ENCODE results near the gene RAB4A.

DNA sequence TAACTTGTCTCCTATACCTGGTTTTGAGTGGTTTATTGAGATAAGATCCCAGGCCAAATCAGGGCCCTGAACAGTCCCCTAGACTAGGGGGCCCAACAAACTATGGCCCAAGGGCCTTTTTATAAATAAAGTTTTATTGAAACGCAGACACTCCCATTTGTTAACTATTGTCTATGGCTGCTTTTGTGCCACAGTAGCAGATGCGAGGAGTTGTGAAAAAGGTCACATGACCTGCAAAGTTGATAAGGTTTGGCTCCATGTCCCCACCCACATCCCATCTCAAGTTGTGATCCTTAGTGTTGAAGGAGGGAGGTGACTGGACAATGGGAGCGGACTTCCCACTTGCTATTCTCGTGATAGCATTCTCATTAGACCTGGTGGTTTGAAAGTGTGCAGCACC lies 29.5 kb upstream of the RAB4A start:
- TF ChIP-seq, protein P1, sequence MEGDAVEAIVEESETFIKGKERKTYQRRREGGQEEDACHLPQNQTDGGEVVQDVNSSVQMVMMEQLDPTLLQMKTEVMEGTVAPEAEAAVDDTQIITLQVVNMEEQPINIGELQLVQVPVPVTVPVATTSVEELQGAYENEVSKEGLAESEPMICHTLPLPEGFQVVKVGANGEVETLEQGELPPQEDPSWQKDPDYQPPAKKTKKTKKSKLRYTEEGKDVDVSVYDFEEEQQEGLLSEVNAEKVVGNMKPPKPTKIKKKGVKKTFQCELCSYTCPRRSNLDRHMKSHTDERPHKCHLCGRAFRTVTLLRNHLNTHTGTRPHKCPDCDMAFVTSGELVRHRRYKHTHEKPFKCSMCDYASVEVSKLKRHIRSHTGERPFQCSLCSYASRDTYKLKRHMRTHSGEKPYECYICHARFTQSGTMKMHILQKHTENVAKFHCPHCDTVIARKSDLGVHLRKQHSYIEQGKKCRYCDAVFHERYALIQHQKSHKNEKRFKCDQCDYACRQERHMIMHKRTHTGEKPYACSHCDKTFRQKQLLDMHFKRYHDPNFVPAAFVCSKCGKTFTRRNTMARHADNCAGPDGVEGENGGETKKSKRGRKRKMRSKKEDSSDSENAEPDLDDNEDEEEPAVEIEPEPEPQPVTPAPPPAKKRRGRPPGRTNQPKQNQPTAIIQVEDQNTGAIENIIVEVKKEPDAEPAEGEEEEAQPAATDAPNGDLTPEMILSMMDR (tag by site-specific recombination; IDR thresholded peaks at IDR 0.05) = no peak
- TF ChIP-seq ZNF354C (tag by site-specific recombination; IDR thresholded peaks at IDR 0.05; ENCODE audit: borderline replicate concordance, low read depth) (no peak), ZNF423 (tag by site-specific recombination; IDR thresholded peaks at IDR 0.05) (no peak), ZNF629 (tag by site-specific recombination; IDR thresholded peaks at IDR 0.05) (no peak), ZNF501 (tag by site-specific recombination; IDR thresholded peaks at IDR 0.05) (no peak), KLF16 (tag by site-specific recombination; IDR thresholded peaks at IDR 0.05) (no peak), ZNF121 (tag by site-specific recombination; IDR thresholded peaks at IDR 0.05) (no peak), ZSCAN16 (tag by site-specific recombination; IDR thresholded peaks at IDR 0.05) (no peak), ZNF785 (tag by site-specific recombination; IDR thresholded peaks at IDR 0.05) (no peak), RBAK (tag by site-specific recombination; IDR thresholded peaks at IDR 0.05) (no peak), BCL11A (tag by site-specific recombination; IDR thresholded peaks at IDR 0.05; ENCODE audit: low read depth) (no peak), ZNF623 (tag by site-specific recombination; IDR thresholded peaks at IDR 0.05) (no peak), ZBTB1 (tag by site-specific recombination; IDR thresholded peaks at IDR 0.05) (no peak)
- TF ChIP-seq, protein P2, sequence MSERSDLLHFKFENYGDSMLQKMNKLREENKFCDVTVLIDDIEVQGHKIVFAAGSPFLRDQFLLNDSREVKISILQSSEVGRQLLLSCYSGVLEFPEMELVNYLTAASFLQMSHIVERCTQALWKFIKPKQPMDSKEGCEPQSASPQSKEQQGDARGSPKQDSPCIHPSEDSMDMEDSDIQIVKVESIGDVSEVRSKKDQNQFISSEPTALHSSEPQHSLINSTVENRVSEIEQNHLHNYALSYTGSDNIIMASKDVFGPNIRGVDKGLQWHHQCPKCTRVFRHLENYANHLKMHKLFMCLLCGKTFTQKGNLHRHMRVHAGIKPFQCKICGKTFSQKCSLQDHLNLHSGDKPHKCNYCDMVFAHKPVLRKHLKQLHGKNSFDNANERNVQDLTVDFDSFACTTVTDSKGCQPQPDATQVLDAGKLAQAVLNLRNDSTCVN (tag by site-specific recombination; optimal IDR thresholded peaks at IDR 0.05) = no peak

Measured in HEK293 (cell line).